SK-N-SH (cell line): Measurements from ENCODE around the gene MAP3K1. TPM values are rescaled to one million over a fixed set of nuclear protein-coding genes. Genes with fewer than 3 reads are reported as not detected.

Experiments
- CTCF ChIA-PET: fragments of 300-600, 350-600 bp; formaldehyde crosslinking; extraction: SDS; loops from one replicate; lab custom pipeline; 2021; lab: Yijun Ruan, JAX
- POLR2A ChIA-PET: fragments of 350-600 bp; sonication (Branson Sonifier 250); formaldehyde crosslinking; extraction: SDS; loops from one replicate; lab custom pipeline; 2020; ENCODE audit warnings: antibody characterized with exemption, inconsistent platforms; lab: Yijun Ruan, JAX
- DNase-seq: peaks from one replicate; pipeline ENCODE4 v3.0.0; 2012
- H2AFZ ChIP-seq: fragments of 200-600 bp; sonication (generic); 2 replicates; pipeline ENCODE4 v1.8.1; 2016; ENCODE audit warnings: antibody characterized with exemption, mild to moderate bottlenecking, low read depth
- H3F3A ChIP-seq: fragments of 200-600 bp; sonication (generic); replicated peaks from 2 replicates; pipeline ENCODE3; 2016; ENCODE audit warnings: antibody characterized with exemption, mild to moderate bottlenecking; ENCODE audit not compliant: insufficient read depth
- H3K27ac ChIP-seq, 2 experiments: fragments of 200-500 bp in 1 of 2; fragments of 200-600 bp in 1 of 2; sonication (Bioruptor generic) in 1 of 2; sonication (generic), shearing (Covaris generic) in 1 of 2; 2 replicates each; pipeline versions ENCODE4 v1.5.1 to v1.6.1; 2014 to 2016; ENCODE audit warnings: low read depth in 2 of 2, inconsistent platforms in 1 of 2, low read length in 1 of 2, mild to moderate bottlenecking in 1 of 2, mixed read lengths in 1 of 2
- H3K27me3 ChIP-seq: fragments of 200-600 bp; sonication (generic), shearing (Covaris generic); 2 replicates; pipeline ENCODE4 v1.6.1; 2016; ENCODE audit warnings: mixed run types; ENCODE audit not compliant: insufficient read depth
- H3K36me3 ChIP-seq, 2 experiments: fragments of 200-500 bp in 1 of 2; fragments of 200-600 bp in 1 of 2; sonication (Bioruptor generic) in 1 of 2; sonication (generic) in 1 of 2; replicated peaks in 1 of 2; 2 replicates each; pipeline versions ENCODE3 to v1.5.1; 2014 to 2016; ENCODE audit warnings: low read length in 1 of 2, mild to moderate bottlenecking in 1 of 2; ENCODE audit not compliant: insufficient read depth in 2 of 2, control insufficient read depth in 1 of 2
- H3K4me1 ChIP-seq, 2 experiments: fragments of 200-500 bp in 1 of 2; fragments of 200-600 bp in 1 of 2; sonication (Bioruptor generic) in 1 of 2; sonication (generic), shearing (Covaris generic) in 1 of 2; 2 replicates each; pipeline versions ENCODE4 v1.5.1 to v1.6.1; 2014 to 2016; ENCODE audit warnings: low read depth in 1 of 2, low read length in 1 of 2, mixed run types in 1 of 2; ENCODE audit not compliant: insufficient read depth in 2 of 2, control insufficient read depth in 1 of 2
- H3K4me2 ChIP-seq: fragments of 200-600 bp; sonication (generic), shearing (Covaris generic); 2 replicates; pipeline ENCODE4 v1.6.1; 2017; ENCODE audit warnings: mixed run types
- H3K4me3 ChIP-seq, 2 experiments: fragments of 200-500 bp in 1 of 2; fragments of 200-600 bp in 1 of 2; sonication (Bioruptor generic) in 1 of 2; sonication (generic), shearing (Covaris generic) in 1 of 2; 2 replicates each; pipeline versions ENCODE4 v1.5.1 to v1.8.1; 2014 to 2016; ENCODE audit warnings: low read depth in 2 of 2, inconsistent platforms in 1 of 2, low read length in 1 of 2, mild to moderate bottlenecking in 1 of 2, mixed read lengths in 1 of 2, moderate library complexity in 1 of 2
- H3K79me2 ChIP-seq: fragments of 200-600 bp; sonication (generic); 2 replicates; pipeline ENCODE4 v1.8.1; 2017; ENCODE audit warnings: mild to moderate bottlenecking; ENCODE audit not compliant: insufficient read depth
- H3K9ac ChIP-seq: fragments of 200-600 bp; sonication (generic); 2 replicates; pipeline ENCODE4 v1.6.1; 2017; ENCODE audit warnings: mixed run types
- H3K9me2 ChIP-seq: fragments of 200-600 bp; sonication (generic); 2 replicates; pipeline ENCODE4 v1.6.1; 2017; ENCODE audit warnings: mixed run types
- H3K9me3 ChIP-seq: fragments of 200-600 bp; sonication (generic); 2 replicates; pipeline ENCODE4 v1.6.1; 2017; ENCODE audit warnings: mixed run types, mild to moderate bottlenecking, moderate library complexity
- H4K20me1 ChIP-seq: fragments of 200-600 bp; sonication (generic); 2 replicates; pipeline ENCODE4 v1.6.1; 2017; ENCODE audit warnings: mild to moderate bottlenecking, mixed run types; ENCODE audit not compliant: insufficient read depth
- ELF1 ChIP-seq: IDR thresholded peaks from 2 replicates; pipeline ENCODE4 v1.4.0; 2012
- EP300 ChIP-seq, 2 experiments: IDR thresholded peaks; 2 replicates each; pipeline versions ENCODE4 v1.4.0 to v1.6.1; 2012; ENCODE audit warnings: borderline replicate concordance in 1 of 2, low read depth in 1 of 2, low read length in 1 of 2
- FOSL2 ChIP-seq: IDR thresholded peaks from 2 replicates; pipeline ENCODE4 v1.4.0; 2012; ENCODE audit warnings: low read depth, mild to moderate bottlenecking, moderate library complexity, borderline replicate concordance
- FOXM1 ChIP-seq: IDR thresholded peaks from 2 replicates; pipeline ENCODE4 v1.4.0; 2012; ENCODE audit warnings: low read depth, mild to moderate bottlenecking
- GABPA ChIP-seq: IDR thresholded peaks from 2 replicates; pipeline ENCODE4 v1.4.0; 2012; ENCODE audit warnings: low read depth, mild to moderate bottlenecking
- JUND ChIP-seq: IDR thresholded peaks from 2 replicates; pipeline ENCODE4 v1.4.0; 2012
- POLR2AphosphoS5 ChIP-seq: IDR thresholded peaks from 2 replicates; pipeline ENCODE4 v1.6.1; 2012; ENCODE audit warnings: low read depth, low read length
- RAD21 ChIP-seq: IDR thresholded peaks from 2 replicates; pipeline ENCODE4 v1.6.1; 2012; ENCODE audit warnings: mild to moderate bottlenecking, low read length
- RXRA ChIP-seq: IDR thresholded peaks from 2 replicates; pipeline ENCODE4 v1.4.0; 2012; ENCODE audit warnings: low read depth, mild to moderate bottlenecking, borderline replicate concordance
- SMC3 ChIP-seq: IDR thresholded peaks from 2 replicates; pipeline ENCODE4 v1.6.1; 2012; ENCODE audit warnings: low read depth, low read length, improper control_type of control experiment
- TAF1 ChIP-seq: IDR thresholded peaks from 2 replicates; pipeline ENCODE4 v1.6.1; 2012; ENCODE audit warnings: low read depth, mild to moderate bottlenecking, low read length, moderate library complexity, borderline replicate concordance
- TCF12 ChIP-seq: IDR thresholded peaks from 2 replicates; pipeline ENCODE4 v1.4.0; 2012
- YY1 ChIP-seq: IDR thresholded peaks from 2 replicates; pipeline ENCODE4 v1.4.0; 2012; ENCODE audit warnings: low read depth, mild to moderate bottlenecking
- WGBS: methylation state at CpG from one replicate; pipeline ENCODE4 v1.1.6; 2017; ENCODE audit warnings: low lambda C conversion rate; 5-methylcytosine and 5-hydroxymethylcytosine counted together
- polyA plus RNA-seq, 3 experiments: library from polyadenylated mRNA; depleted of rRNA; stranded (reverse); fragments of >200 nt; gene quantifications; 2 replicates each; pipeline ENCODE4 v1.2.3, GENCODE V29; 2012
- TF ChIP-seq, protein P1 (sequence below): IDR thresholded peaks from 2 replicates; pipeline ENCODE4 v1.6.1; 2012; ENCODE audit warnings: mild to moderate bottlenecking, low read depth, low read length, moderate library complexity
- TF ChIP-seq, protein P2 (sequence below): IDR thresholded peaks from 2 replicates; pipeline ENCODE4 v1.4.0; 2012; ENCODE audit warnings: low read depth, borderline replicate concordance
- TF ChIP-seq, protein P3 (sequence below): IDR thresholded peaks from 2 replicates; pipeline ENCODE4; 2012
- TF ChIP-seq, protein P4 (sequence below): fragments of 200-600 bp; sonication (generic); IDR thresholded peaks from 2 replicates; pipeline ENCODE4 v1.6.1; 2017; ENCODE audit warnings: antibody characterized with exemption, mild to moderate bottlenecking, moderate library complexity

MAP3K1 gene
- polyA plus RNA-seq, 1 of the 3 experiments (the other 2 are of a cell fraction) = 2.2 TPM

DNA sequence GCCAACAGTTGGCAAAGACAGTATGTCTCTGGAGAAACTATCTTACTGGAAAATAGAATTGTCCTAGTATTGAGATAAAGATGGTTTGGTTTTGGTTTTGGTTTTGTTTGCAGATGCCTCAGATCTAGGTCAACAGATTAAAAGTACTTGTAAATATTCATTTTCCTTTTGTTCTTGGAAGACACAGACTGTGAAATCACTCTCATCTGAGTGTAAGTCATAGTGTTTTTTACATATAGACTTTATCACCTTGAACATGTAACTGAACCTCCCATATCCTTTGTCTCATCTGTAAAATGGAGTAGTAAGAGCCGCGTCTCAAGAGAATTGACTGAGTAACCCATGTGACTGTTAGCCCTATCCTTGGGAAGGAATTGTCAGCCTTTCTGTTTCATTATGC is 34.3 kb downstream of the MAP3K1 start (continued):
- TF ChIP-seq, protein P1, sequence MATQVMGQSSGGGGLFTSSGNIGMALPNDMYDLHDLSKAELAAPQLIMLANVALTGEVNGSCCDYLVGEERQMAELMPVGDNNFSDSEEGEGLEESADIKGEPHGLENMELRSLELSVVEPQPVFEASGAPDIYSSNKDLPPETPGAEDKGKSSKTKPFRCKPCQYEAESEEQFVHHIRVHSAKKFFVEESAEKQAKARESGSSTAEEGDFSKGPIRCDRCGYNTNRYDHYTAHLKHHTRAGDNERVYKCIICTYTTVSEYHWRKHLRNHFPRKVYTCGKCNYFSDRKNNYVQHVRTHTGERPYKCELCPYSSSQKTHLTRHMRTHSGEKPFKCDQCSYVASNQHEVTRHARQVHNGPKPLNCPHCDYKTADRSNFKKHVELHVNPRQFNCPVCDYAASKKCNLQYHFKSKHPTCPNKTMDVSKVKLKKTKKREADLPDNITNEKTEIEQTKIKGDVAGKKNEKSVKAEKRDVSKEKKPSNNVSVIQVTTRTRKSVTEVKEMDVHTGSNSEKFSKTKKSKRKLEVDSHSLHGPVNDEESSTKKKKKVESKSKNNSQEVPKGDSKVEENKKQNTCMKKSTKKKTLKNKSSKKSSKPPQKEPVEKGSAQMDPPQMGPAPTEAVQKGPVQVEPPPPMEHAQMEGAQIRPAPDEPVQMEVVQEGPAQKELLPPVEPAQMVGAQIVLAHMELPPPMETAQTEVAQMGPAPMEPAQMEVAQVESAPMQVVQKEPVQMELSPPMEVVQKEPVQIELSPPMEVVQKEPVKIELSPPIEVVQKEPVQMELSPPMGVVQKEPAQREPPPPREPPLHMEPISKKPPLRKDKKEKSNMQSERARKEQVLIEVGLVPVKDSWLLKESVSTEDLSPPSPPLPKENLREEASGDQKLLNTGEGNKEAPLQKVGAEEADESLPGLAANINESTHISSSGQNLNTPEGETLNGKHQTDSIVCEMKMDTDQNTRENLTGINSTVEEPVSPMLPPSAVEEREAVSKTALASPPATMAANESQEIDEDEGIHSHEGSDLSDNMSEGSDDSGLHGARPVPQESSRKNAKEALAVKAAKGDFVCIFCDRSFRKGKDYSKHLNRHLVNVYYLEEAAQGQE = no peak
- no peak for TF ChIP-seq TCF12
- TF ChIP-seq ELF1 = no peak
- no peak for TF ChIP-seq SMC3
- no peak for TF ChIP-seq FOXM1
- no peak for TF ChIP-seq POLR2AphosphoS5
- TF ChIP-seq EP300 (IDR thresholded peaks at IDR 0.05; ENCODE audit: borderline replicate concordance in 1 of 2, low read depth in 1 of 2, low read length in 1 of 2) = no peak
- TF ChIP-seq JUND = no peak
- no peak for TF ChIP-seq FOSL2
- no peak for TF ChIP-seq RXRA

DNA sequence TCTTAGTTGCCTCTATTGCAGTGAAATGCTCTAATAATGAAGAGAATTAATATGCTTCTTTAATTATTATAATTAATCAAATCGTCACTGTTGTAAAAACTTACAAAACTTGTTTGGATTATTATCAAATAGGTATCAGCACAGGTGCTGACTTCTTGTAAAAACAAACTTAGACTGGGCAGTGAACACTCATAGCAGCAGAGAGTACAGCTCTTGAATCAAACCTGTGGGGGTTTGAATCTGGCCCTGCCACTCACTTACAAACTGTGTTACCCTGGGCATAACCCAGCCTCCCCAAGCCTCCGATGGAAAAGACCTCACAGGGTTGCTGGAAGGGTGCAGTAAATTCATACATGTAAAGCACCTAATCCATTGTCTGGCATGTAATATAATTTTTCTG is 35.1 kb downstream of the MAP3K1 start:
- no peak overlapping the region for H3K27ac ChIP-seq
- TF ChIP-seq SMC3 = no peak
- TF ChIP-seq YY1 = no peak
- no peak for TF ChIP-seq GABPA
- TF ChIP-seq, protein P2, sequence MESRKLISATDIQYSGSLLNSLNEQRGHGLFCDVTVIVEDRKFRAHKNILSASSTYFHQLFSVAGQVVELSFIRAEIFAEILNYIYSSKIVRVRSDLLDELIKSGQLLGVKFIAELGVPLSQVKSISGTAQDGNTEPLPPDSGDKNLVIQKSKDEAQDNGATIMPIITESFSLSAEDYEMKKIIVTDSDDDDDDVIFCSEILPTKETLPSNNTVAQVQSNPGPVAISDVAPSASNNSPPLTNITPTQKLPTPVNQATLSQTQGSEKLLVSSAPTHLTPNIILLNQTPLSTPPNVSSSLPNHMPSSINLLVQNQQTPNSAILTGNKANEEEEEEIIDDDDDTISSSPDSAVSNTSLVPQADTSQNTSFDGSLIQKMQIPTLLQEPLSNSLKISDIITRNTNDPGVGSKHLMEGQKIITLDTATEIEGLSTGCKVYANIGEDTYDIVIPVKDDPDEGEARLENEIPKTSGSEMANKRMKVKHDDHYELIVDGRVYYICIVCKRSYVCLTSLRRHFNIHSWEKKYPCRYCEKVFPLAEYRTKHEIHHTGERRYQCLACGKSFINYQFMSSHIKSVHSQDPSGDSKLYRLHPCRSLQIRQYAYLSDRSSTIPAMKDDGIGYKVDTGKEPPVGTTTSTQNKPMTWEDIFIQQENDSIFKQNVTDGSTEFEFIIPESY = no peak
- TF ChIP-seq, protein P3, sequence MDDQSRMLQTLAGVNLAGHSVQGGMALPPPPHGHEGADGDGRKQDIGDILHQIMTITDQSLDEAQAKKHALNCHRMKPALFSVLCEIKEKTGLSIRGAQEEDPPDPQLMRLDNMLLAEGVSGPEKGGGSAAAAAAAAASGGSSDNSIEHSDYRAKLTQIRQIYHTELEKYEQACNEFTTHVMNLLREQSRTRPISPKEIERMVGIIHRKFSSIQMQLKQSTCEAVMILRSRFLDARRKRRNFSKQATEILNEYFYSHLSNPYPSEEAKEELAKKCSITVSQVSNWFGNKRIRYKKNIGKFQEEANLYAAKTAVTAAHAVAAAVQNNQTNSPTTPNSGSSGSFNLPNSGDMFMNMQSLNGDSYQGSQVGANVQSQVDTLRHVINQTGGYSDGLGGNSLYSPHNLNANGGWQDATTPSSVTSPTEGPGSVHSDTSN = no peak
- TF ChIP-seq TAF1 = no peak
- TF ChIP-seq RAD21 = no peak
- TF ChIP-seq, protein P4, sequence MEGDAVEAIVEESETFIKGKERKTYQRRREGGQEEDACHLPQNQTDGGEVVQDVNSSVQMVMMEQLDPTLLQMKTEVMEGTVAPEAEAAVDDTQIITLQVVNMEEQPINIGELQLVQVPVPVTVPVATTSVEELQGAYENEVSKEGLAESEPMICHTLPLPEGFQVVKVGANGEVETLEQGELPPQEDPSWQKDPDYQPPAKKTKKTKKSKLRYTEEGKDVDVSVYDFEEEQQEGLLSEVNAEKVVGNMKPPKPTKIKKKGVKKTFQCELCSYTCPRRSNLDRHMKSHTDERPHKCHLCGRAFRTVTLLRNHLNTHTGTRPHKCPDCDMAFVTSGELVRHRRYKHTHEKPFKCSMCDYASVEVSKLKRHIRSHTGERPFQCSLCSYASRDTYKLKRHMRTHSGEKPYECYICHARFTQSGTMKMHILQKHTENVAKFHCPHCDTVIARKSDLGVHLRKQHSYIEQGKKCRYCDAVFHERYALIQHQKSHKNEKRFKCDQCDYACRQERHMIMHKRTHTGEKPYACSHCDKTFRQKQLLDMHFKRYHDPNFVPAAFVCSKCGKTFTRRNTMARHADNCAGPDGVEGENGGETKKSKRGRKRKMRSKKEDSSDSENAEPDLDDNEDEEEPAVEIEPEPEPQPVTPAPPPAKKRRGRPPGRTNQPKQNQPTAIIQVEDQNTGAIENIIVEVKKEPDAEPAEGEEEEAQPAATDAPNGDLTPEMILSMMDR = no peak
- H3K4me1 ChIP-seq = peaks cover 14 to 39% of the 10 kb centered on the region in 2 experiments
- peaks cover 95% of the 10 kb centered on the region for H4K20me1 ChIP-seq
- no peak overlapping the region for H3K4me3 ChIP-seq
- H3K79me2 ChIP-seq = peaks cover 95% of the 10 kb centered on the region
- no peak overlapping the region for H2AFZ ChIP-seq
- no peak overlapping the region for H3K4me2 ChIP-seq
- CTCF ChIA-PET = interaction anchor here (1.0 to 2.5 kb wide), 3 partner anchors 9 to 32 kb away, joined by 3 to 10 read pairs (median 3); no protein-coding TSS in a partner anchor
- no peak overlapping the region for H3K9ac ChIP-seq
- H3K9me3 ChIP-seq = no peaks in the 10 kb centered on the region
- no peaks in the 10 kb centered on the region for H3F3A ChIP-seq
- no peaks in the 10 kb centered on the region for H3K36me3 ChIP-seq
- H3K27me3 ChIP-seq = no peaks in the 10 kb centered on the region
- DNase-seq = no peak
- WGBS = 89% methylated on average over 2 of the region's 2 CpGs
- no peaks in the 10 kb centered on the region for H3K9me2 ChIP-seq
- POLR2A ChIA-PET = no interaction called here
